GM19372 (cell line): Measurements from ENCODE around the gene THBS3.
"Not testable (repeated sequence)": the region's sequence is repeated elsewhere in the genome, so short reads cannot be mapped to it uniquely, and the experiment has no call there.

Experiments
- ATAC-seq: cut with Tn5 transposase; IDR thresholded peaks from one replicate; pipeline ENCODE4 v1.9.1; 2021; ENCODE audit warnings: mild to moderate bottlenecking, low read depth, moderate library complexity; ENCODE audit not compliant: unreplicated experiment

Gene THBS3

DNA sequence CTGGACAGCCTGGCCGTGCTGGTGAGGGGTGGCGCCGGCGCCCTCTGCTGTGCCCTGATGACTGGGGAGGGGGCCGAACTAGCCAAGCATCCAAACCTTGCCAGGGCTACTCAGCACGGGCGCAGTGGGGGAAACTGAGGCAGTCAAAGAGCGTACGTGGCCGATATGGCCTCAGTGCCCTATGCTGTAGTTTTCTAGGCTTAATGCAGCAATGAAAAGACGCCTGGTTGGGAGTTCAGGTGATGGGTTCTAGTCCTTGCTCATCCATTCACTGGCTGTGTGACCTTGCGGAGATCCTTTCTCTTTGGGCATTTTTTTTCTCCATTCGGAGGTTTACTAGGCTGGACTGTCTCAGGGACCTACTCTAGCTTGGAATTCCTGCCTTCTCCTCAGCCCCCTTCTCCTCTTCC, 1.6 kb upstream of the THBS3 start:
- no peak for ATAC-seq

DNA sequence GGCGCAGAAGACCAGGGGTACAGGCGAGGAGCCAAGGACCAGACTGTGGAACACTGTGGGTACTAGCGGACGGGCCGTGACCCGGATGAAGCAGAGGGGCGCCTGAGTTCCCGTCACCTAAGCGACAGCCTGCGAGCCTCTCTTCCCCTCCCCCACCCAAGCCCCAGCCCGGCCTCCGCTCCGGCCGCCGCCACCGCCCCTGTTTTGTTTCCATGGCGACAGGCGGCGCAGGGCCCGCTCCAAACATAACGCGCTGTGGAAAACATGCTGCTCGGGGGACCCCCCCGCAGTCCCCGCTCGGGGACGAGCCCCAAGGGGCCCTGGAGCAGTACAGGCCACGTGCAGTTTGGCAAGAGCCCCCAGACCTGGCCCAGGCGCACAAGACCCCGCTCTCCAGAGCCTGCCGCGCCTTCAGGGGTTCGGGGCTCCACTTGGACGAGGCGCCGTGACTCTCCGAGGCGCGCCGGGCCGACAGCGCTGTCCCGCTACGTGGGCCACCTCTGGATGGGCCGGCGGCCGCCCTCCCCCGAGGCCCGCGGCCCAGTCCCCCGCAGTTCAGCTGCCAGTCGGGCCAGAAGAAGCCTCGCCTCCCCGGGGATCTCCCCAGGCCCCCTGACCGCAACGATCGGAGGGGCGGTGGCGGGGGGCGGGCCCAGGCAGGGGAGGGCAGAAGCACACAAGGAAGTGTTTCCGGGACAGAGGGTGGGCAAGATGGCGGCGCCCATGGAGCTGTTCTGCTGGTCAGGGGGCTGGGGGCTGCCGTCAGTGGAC, 1.0 kb upstream of the THBS3 start, which contains the start of gene MTX1:
MTX1 (plus strand) TSS at position 155 of the 771 bp plus-strand sequence; CDS start at position 265, 110 bp downstream.
- ATAC-seq = peak; percentile 71

DNA sequence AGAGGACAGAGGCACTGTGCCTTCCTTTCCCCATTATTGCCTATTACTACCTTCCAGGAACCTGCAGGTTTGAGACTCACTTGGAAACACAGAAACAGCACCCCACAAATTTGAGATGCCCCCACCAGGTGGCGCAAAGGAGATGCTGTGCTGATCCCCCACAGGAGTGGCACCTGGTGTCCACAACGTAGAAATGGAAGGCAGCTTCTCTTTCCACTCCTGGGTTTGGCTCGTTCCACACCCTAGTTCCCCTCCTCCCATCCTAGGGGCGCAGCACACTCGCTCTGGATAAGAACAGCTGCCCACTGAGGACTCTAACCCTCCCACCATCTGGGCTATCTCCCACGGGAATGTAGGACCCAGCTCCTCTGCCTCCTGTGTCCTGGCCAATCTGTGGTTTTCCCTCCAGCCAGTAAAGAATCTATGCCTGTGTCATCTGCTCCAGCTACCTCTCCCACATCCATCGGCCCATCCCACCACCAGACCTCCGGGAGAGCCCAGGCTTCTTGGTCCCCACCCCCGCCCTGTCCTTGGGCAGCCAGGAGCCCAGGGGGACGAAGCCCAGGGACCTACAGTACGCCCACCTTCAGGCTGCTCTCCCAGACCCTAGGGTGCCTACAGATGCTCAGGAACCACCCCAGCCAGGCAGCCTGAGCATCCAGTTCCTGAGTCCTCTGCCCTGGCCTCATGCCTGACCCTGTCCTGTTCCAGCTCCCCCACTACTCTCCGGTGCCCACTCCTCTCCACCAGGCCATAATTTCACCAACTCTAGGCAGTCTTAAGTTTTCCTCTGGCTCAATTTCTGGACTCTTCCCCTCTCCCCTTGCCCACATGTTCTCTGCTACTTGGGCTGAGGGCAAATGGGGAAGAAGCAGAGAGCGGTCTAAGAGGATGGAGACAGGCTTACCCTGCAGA, 549 bp downstream of the THBS3 start:
- ATAC-seq = no peak

DNA sequence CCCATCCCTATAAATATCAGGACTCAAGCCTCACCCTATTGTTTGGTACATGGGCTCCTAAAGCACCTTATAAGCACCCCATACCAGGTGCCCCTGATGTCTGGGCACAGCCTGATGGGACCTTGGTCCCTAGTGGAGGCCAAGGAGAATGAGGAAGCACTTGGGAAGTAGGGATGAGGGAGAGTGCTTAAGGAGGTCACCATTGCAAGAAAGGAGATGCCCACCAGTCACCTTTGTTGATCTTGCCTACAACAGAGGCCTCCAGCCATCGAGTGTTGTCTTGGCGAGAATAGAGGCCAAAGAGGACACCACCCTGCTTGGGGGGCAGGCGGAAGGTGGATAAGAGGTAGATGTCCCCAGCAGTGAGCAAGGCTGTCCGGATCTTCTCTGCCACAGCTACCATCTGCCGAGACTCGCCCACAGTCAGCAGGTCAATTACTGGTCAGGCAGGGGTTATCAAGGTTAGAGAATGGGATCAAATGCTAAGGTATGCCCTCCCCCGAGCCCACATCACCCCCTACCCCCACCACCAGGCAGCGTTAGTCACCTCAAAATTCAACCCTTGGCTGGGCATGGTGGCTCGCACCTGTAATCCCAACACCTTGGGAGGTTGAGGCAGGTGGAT, 1.6 kb downstream of the THBS3 start:
- no peak for ATAC-seq

DNA sequence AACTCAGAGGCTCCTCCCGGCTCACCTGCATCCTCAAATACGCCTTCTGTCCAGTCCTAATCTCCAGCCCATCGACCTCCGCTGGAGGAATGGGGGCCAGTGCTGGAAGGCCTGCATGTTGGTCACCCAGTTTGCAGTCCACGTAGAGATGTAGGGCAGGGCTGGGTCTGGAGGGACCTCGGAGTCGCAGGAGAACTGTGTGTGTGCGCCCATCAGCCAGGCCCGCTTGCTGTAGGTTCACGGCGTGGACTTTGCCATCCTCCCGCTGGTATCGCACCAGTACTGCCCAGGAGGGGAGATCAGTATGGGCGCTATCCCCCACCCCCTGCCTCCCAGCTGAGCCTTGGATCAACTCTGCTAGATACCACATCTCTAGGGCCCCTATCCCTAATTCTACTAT, 2.7 kb downstream of the THBS3 start:
- no peak for ATAC-seq

DNA sequence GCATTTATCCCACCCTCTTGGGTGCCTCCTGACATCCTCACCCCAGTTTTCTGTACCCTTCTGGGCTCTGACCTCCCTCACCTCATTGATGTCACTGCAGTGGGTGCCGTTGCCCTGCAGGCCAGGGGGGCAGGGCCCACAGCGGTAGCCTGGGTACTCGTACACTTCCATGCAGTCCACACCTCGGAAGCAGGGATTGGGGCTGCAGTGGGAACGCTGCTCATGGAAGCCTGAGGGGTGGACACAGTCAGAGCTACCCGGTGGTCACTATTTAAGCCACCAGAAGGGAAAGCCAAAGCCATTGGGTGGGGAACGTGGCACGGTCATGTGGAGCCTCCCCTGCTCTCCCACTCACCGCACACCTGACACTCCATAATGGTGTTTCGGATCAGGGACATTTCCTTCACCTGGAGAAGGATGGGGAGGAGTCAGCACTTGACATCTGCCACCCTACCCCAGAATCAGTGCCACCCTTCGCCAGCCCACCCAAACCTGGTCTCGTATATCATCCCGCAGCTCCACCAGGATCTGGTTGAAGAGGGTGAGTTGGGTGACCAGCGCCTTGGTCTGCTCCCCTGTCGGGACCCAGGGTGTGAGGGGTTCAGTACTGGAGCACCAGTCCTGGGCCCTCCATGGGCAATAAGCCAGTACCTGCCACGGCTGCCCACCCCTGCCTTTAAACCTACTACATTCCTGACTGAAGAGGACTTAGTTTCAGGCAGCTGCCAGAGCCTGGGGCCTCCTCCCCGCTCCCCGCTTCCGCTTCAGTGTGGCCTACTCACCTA, 4.8 kb downstream of the THBS3 start:
- ATAC-seq = no peak

DNA sequence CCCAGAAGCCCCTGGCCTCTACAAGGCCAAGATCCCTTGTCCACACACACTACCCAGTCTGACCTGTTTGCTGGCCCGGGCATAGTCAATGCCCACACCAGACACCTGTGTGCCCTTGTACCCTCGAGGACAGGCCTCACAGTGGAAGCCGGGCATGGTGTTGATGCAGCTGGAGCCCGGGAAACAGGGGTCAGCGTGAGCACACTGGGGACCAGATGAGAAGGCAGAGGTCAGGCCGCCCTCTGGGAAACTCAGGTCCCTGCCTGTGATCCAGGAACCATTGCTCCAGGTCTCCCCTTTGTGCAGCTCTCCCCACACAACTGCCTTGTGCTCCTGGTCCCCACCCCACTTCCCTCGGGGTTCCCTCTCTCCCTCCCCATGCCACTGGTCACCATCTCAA, 5.5 kb downstream of the THBS3 start:
- no peak for ATAC-seq

DNA sequence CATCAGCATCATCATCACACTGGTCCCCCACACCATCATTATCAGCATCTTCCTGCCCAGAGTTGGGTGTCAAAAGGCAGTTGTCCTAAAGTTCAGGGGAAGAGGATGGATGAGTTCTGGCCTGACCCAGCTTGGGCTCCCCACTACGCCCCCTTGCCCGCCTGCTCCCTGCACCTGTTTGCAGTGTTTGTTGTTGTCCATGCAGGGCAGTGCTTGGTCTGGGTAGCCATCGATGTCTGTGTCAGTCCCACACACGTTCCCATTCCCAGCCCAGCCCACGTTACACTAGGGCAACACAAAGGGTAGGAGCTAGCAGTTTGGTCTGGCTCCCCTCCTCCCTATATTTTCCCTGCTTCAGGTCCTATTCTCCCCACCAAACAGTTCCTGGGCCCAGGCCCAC, 6.8 kb downstream of the THBS3 start:
- no peak for ATAC-seq

DNA sequence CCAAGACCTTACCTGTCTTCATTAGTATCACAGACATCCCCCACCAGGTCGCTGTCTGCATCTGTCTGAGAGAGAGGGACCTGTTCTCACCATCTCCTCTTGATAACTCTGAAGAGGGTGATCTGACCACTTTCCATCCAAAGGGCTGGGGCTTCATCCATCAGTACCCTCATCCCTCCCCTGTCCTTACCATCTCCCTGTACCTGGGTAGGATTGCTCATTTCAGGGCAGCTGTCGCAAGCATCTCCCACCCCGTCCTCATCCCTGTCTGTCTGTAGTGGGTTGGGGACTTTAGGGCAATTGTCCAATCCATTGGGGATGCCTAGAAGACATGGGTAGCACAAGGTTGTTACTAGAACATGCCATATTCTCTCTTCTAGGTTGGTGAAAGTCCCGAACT, 7.9 kb downstream of the THBS3 start:
- no peak for ATAC-seq

DNA sequence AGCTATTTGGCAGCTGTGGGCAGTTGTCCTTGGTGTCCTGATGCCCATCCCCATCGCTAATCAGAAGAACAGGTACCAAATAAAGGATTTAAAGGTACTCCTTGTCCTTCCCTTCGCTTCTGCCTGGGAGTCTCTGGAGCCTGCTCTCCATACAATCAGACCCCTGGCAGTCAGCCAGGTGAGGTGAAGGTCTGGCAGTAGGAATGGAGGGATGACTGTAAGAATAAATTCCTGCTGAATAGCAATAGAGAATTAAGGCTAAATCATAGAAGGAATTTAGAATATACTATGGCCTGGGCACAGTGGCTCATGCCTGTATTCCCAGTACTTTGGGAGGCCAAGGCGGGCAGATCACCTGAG, 9.2 kb downstream of the THBS3 start:
- ATAC-seq = no peak

DNA sequence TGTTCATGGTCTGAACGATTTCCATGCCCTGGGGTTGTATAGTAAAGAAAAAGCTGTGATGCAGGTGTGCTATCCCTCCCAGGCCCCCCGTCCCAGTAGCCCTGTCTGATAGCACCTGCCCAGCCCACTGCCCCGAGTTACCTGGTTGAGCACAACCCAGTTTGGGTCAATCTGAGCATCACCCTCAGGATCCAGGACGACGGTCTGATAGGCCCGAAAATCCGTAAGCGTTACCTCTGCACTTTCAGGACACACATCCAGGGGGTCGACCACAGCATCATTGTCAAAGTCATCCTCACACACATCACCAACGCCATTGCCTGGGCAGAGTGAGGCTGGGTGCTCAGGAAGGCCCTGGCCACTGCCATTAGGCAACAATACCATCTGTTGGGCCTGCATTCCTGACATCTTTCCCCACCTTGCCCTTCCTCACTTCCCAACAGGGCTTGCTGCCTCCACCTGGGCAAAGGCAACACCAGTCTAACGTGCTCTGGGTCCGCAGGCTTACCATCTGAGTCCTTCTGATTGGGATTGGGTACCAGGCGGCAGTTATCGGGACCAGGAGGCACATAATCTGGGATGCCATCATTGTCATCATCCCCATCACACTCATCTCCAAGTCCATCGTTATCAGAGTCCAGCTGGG, 9.7 kb downstream of the THBS3 start:
- ATAC-seq = no peak

DNA sequence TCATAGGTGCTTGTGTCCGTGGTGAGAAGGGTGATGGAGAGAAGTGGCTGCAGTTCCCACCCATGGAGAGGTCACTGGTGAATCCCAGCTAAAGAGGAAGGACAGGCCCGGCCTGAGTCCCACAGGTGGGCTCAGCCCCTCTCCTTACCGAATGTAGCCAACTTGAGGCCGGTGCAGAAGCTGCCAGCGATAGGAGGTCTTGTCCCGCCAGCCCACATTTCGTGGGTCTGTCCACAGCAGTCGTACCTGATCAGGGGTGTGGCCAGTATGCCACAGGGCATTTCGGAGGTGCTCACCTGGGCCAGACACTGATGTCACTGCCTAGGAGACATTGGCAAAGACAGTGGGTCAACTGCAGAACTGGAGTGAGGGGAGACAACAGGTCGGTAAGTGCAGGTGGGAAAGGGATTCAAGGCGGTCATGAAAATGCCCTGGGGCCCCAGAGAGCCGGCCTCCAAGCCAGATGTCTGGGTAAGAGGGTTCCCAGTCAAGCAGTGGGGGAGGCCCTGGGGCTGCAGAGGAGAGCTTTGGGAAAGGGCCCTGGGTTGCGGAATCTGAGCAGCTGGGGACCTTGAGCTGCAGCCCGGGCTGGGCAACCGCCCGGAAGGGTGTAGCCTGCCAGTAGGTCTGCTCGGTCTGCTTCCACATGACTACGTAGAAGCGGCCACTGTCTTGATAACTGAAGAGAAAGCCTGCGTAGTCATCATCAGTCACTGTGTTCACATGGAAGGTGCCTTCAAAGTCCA, 10.6 kb downstream of the THBS3 start:
- ATAC-seq = no peak

DNA sequence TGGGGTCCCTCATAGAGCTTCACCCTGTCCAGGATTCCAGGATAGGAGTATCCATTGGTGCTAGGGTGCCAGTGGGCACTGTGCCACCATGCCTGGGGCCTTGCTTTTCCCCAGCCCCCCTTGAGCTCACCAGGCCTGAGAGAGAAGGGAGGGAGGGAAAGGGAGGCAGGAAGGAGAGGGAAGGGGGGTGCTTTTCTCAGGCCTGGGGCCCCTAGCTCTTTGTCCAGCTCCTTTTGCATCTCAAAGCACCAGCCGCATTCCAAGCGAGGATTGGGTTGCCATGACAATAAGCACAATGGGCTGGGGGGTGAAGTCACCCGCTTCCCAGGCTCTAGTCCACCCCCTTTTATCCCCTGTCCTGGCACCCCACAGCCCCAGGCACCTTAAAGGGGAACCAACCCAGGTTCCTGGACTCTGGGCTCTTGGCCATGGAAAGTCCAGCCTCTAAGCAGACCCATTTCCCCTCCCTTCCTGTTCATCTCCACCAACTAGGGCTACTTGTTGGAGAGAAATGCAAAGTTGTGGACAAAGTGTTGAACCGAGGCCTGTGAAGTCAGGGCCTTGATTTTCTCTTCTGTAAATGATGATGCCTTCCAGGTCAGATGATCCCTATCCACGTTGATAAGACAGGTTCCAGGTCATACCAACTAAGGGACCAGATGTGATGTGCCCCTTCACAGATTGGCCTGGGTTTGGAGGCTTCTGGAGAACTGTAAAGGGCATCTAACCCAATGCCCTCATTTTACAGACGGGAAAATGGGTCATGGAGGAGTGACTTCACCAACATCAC, 11.4 kb downstream of the THBS3 start:
- no peak for ATAC-seq

DNA sequence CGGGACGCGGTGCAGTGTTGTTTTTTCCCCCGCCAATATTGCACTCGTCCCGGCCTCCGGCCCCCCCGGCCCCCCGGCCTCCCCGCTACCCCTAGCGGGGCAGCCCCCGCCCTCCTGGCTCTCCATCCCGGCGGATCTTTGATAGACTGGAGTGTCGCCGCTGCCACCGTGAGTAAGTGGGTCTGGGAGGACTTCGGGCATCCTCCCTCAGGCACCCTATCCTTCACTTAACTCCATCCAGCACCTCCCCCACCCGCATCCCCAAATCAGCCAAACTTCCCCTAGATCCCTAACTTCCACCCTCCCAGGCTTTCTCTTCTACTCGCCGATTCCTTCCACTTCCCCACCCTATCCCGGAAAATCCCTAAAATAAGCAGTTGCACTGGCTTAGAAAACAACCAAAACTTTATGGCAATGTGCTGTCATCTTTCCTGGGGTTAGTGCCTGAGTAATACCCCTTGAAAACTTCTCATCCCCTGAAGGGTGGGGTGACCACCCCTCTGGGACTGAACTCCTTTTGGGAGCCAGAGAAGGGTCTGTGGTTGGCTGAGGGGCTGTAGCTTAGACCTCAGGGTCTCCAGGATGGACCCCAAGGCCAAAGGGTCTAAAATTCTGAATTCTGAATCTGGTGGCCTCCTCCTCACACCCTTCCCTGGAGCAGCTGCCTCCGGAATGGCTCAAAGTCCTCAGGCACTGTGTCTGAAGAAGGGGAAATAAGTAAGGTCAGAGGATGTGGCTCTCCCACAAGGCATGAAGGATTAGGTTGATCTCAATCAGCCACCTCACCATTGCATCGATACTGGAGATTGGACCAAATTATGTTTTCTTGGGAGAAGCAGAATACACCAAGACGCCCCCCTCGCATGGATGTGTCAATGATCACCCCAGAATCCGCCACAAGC, 12.2 kb downstream of the THBS3 start:
- ATAC-seq = no peak

DNA sequence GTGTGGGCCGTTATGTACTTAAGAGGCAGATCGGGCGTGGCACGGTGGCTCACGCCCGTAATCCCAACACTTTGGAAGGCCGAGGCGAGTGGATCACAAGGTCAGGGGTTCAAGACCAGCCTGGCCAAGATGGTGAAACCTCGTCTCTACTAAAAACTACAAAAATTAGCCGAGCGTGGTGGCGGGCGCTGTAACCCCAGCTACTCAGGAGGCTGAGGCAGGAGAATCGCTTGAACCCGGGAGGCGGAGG, 13.8 kb downstream of the THBS3 start:
- not testable (repeated sequence) for ATAC-seq

DNA sequence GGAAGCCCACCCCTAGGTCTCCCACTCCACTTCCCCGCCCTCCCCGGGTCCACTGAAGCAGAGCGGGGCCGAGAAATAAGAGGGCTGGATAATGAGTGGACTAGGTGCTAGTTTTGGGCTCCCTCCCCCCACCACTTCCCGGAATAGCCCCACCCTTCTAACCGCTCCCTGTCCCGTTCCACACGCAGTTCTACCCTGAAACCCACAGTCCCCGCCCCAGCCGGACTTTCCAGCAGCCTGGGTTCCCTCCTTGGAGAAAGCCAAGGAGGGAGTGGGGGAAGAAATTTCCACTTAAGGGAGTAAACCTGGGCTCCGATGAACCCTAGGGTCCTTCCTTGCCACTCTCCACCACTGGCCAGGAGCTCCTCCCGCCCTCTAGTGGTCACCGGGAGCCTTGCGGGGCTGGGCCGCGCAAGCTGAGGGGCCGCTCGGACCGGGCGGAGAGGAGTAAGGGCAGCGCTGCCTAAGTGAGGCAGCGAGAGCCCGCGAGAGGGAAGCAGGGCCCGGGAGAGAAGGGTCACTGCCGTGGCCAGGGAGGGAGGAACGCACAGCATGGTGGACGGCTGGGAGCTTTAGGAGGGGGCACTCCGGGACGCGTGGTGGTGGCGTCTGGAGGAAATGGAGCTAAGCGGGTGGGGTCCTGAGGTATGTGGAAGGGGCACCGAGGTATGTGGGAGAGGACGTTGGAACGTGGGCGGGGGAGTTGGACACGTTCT, 14.3 kb downstream of the THBS3 start:
- ATAC-seq = peak; percentile 68
